ENCODE results near the gene PHACTR1. TPM values are rescaled to one million over a fixed set of nuclear protein-coding genes. Genes with fewer than 3 reads are reported as not detected.
"Not testable (repeated sequence)": the region's sequence is repeated elsewhere in the genome, so short reads cannot be mapped to it uniquely, and the experiment has no call there.

The PHACTR1 gene
- total RNA-seq, 1 donor from 2014 or later: 3.6 TPM

DNA sequence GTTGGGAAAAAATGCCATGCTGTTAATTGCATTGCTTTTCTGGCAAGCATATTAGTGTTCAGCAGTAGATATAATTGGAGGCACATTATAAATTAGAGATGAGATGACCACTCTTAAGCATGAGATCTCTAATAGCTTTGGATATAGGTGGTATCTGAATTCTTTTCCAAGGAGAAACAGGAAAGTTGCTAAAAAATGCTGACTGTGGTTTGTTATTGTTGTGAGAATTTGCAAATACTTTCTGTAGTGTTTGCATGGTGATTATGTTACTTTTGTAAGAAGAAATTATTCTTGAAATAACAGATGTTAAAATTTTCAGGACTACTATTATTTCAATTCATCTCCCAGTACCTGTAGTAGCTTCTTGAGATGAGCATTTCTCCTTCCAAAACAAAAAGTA, 386.6 kb downstream of the PHACTR1 start:
- no peak for DNase-seq (ENCODE audit: low spot score)

DNA sequence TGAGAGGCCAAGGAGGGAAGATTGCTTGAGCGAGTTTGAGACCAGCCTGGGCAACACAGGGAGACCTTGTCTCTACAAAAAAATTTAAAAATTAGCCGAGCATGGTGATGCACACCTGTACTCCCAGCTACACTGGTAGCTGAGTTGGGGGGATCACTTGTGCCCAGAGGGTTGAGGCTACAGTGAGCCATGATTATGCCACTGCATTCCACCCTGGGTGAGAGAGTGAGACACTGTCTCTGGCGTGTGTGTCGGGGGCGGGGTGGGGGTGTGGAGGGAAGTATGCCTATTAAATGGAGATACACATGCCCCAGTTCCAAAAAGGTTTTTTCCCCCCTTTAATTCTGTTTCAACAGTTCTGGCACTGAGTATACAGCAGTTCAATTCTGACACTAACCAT, 388.6 kb downstream of the PHACTR1 start:
- DNase-seq (ENCODE audit: low spot score): no peak

DNA sequence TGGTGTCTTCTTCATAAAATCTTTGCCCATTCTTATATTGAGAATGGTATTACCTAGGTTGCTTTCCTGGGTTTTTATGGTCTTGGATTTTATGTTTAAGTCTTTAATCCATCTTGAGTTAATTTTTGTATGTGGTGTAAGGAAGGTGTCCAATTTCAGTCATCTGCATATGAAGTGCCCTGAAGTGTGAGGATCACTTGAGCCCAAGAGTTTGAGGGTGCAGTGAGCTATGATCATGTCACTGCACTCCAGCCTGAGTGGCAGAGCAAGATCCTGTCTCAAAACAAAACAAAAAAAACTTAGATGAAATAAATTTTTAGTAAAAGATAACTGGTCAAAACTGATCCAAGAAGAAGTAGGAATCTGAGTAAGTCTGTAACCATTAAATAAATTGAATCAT, 396.4 kb downstream of the PHACTR1 start:
- no peak for DNase-seq (ENCODE audit: low spot score)

DNA sequence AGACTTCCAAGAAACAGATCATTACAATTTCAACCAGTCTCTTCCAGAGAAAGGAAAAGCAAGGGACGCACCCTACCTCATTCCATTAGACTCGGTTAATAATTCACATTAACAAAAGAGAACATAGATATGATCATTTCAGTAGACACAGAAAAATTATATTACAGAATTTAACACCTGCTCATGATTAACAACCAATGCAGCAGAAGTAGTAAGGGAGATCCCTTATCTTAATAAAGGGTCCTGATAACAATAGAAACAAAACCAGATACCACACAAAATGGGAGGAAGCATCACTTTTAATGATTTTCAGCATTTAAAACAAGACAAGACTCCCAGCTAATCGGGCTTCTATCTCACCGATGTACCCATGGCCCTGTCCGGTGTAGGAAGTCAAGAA, 396.8 kb downstream of the PHACTR1 start:
- DNase-seq (ENCODE audit: low spot score): no peak

DNA sequence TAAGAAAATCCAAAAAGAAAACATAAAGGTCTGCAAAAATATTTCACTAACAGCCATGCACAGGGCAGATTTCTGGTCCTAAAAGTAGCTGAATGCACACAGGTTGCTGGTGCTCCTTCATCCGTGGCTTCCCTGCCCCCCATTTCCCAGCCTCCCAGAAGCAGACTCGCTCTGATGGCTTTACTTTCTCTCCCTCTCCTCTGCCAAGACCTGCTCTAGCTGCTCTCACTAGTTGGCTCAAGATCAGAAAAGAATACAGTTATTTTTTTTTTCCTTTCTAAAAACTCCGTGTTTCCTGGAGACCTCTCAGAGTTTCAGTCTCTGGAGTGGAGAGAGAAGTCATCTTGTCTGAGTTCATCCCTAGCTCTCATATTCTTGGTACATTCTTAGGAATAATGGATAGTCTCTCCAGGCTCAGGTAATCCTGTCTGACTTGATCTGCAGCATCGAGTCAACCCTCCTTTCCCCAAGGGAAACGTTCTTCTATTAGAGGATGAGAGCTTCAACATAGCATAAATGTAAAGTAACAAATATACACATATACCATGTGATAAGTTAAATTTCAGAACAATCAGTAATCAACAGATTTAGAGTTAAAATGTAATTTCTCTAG, 397.5 kb downstream of the PHACTR1 start:
- peak; percentile 56 for DNase-seq (ENCODE audit: low spot score)

DNA sequence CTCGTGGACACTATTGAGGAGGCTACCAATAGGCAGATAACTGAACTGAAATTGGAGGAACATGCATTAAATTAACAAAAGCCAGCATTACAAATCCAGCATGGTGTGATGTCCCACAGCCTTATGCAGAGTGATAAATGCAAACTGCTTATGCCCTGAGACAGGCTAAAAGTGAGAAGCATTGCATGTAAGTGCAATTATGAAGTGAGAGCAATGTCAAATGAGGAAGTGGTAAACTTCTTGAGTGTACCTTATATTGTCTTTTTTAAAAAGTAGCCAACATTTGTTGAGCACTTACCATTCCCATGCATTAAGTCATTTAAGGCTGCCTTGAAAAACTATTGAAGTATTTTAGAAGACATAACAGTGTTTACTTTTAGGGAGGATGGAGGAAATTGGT, 399.6 kb downstream of the PHACTR1 start:
- DNase-seq (ENCODE audit: low spot score): no peak

DNA sequence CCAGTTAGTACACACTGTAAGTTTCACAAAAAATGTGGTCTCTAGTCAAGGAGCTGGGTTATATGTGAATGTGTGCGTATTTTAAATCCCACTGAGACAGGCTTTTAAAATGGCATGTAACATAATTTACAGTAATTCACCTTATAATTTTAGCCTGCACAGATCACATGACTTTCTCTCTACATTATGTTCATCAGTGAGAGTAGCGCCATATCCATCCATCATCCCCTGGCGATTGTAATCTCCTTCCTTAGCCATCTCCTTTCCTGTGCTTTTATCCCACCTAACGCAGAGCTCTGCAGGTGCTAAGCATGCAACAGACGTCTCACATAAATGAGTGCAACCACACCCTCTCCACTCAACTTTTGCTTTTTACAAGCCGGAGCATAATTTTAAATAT, 401.0 kb downstream of the PHACTR1 start:
- no peak for DNase-seq (ENCODE audit: low spot score)

DNA sequence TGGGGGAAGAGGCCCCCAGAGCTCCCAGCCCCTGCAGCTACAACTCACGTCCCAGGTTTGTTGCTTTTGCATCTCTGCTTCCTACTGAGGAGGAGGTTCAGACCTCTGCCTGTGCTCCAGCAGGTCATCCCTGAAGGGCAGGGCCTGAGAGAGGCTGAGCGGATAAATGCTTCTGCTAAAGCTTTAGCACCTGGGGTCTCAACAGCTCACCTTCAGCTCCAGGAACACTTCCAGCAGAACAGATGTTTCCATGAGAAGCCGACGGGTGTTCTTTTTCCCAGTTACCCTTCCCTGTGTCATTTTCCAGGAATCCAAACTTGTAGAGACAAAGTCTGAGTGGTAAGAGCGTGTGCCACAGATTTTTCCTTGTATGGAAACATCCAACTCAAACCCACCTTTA, 403.0 kb downstream of the PHACTR1 start:
- no peak for DNase-seq (ENCODE audit: low spot score)

DNA sequence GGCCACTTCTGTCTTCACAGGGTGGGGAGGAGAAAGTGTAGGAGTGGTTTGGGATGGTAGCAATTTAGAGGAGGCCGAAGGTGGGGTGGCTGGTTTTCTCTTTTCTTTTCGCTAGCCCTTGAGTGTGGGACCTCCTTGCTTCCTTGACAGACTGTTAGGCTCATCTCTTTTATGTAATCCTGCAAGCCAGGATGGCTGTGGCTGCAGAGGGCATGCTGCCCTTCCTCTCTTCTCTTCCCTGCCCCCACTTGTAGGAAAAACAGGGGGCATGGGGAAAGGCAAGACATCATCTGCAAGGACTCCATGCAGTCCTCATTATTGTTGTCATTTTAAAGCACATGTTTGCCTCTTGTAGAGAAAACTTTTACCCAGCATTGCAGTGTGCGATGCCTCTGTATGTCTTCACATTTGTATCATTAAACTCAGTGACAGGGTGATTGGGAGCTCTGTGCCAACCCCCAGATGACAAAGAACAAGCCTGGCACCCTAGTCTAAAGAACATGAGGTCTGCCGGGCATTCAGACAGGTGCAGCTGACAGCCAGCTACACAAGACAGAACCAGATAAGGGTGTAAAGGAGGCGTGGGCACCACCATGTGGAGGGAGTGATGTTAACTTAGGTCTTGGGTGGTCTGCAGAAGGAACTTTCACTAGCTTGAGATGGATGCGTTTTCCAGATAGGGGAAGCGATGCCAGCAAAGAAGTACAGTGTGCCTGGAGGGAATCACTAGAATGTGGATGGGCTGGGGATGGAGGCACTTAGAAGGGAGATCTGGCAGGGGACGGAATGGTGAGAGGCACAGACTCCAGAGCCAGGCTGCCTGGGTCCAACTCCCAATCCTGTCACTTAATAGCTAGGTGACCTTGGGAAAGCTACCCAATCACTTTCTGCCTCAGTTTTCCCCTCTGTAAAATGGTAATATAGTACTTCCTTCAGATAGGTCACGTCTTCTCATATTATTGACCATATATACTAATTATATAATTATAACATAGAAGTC, 404.2 kb downstream of the PHACTR1 start:
- DNase-seq (ENCODE audit: low spot score): no peak

DNA sequence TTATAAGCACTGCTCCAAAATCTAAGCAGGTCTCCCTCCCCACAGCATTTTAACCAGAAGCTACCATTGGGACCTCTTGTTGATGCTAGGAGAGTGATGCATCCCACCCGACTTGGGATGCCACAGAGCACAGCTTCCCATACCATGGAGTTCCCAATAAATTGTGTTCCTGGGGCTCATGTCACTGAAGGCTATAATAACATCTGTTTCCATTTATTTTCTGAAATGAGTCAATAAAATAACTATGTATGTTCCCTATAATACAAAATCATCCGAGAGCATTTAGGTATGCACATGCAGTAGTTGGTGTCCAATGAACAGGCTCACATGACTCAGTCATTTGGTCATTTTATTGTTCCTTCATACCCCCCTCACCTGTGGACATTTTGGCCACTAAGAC, 407.6 kb downstream of the PHACTR1 start:
- no peak for DNase-seq (ENCODE audit: low spot score)

DNA sequence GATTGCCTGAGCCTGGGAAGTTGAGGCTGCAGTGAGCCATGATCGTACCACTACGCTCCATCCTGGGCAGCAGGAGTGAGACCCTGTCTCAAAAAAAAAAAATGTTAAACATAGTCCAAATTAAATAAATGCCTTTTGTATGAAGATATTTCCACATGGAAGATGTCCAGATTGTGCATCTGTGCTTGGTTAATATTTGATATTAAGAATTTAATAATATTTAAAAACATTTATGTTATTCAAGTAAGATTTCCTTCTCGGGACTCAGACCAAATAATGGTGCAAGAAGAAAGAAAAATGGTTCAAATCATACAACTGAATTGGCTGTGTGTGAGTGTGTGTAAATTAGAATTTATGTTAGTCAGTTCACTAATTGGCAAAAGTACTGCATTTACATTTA, 409.3 kb downstream of the PHACTR1 start:
- DNase-seq (ENCODE audit: low spot score): no peak

DNA sequence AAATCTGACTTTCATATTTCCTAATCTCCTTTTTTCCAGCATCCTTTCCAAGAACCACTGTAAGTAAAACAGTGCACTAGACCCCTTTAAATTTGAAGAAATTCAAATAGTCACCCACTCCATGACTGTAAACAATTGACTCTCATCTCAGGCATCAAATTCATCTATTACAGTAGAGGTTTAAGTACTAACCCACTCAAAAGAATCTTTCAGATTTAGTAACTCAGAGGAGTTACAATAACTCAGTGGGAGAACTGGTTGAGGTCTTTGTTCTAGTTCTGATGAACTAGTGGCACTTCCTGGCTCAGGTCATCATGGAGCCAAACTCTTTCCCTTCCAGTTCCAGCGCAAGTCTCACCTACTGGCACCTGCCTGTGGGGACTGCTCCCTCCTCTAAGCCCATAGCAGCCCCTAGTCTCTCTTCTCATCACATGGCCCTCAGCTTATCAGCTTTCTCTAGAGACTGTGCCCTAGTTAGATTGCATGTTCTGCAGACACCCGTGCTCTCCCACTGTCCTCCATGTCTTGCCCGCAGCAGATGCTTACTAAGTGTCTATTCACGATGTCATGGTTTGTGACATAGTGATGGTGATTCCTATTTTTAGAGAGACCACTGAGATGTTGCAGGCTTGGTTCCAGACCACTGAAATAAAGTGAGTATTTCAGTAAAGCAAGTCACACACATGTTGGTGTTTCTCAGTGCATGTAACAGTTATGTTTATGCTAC, 415.5 kb downstream of the PHACTR1 start:
- DNase-seq (ENCODE audit: low spot score): no peak

DNA sequence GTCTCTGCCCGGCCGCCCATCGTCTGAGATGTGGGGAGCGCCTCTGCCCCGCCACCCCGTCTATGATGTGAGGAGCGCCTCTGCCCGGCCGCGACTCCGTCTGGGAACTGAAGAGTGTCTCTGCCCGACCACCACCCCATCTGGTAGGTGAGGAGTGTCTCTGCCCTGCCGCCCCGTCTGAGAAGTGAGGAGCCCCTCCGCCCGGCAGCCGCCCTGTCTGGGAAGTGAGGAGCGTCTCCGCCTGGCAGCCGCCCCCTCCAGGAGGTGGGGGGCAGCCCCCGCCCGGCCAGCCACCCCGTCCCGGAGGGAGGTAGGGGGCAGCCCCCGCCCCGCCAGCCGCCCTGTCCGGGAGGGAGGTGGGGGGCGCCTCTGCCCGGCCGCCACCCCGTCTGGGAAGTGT, 417.3 kb downstream of the PHACTR1 start:
- not testable (repeated sequence) for DNase-seq (ENCODE audit: low spot score)

DNA sequence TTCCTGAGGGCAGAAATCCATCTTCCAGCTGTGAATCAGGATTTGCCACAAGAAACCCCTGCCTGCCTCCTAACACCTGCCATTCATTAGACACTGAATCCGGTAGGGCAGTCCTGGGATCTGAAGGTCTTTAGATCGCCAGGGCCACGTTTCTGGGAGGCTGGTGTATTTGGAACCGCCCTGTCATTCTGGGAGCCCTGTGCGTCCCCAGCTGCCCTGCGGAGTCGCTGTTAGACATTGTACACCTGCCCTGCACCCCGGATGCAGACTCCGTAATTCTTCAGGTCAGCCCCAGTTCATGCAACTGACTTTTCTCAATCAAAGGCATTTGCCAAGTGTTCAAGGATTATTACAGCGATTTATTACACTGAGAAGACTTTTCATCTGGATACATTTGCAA, 418.6 kb downstream of the PHACTR1 start:
- no peak for DNase-seq (ENCODE audit: low spot score)

DNA sequence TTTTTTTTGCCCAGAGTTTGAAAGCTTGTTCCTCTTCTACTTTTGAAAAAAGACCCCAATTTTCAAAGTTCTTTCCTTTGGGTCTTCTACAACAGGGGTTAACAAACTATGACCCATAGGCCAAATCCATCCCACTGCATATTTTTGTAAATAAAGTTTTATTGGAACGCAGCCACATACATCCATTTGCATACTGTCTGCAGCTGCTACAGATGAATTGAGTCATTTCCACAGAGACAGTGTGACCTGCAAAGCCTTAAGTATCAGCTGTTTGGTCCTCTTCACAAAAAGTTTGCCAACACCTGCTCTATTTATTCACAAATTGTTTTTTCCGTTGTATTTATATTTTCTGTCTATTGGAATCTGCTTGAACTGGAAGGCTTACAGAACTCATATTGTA, 422.6 kb downstream of the PHACTR1 start:
- no peak for DNase-seq (ENCODE audit: low spot score)

DNA sequence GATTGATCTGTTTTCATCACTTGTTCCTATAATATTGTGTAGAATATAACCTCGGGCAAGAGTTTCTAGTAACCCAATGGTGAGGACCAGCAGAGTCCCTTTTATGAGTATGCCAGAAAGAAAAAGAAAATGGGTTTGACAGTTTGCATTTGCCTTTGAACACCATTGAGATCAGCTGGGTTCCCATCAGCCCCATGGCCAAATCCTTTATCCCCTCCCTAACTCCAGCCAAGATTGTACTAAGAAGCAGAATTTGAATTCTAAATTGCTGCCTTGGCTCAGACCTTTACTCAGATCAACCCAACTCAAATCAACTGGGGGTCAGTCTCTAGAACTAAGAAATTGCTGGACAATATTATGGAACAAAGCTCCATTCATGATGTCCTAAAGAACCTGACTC, 424.4 kb downstream of the PHACTR1 start:
- no peak for DNase-seq (ENCODE audit: low spot score)

DNA sequence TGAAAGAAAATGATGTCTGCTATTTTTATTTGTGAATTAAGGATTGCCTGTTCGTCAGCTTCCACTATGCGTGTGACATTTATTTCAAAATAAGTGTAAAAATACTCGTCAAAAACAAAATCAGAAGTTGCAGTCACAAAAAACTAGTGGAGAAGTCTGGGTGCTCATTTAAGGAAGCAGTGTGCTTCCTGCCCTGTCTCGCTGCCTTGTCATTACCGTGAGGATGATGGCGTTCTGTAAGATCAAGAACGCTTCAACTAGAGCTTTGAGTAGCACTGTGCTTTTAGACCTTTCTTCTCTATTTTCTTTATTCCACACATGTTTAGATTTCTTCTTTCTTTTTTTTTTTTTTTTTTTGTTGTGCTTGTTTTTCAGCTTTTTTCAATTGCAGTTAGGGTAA, 424.8 kb downstream of the PHACTR1 start:
- no peak for DNase-seq (ENCODE audit: low spot score)

DNA sequence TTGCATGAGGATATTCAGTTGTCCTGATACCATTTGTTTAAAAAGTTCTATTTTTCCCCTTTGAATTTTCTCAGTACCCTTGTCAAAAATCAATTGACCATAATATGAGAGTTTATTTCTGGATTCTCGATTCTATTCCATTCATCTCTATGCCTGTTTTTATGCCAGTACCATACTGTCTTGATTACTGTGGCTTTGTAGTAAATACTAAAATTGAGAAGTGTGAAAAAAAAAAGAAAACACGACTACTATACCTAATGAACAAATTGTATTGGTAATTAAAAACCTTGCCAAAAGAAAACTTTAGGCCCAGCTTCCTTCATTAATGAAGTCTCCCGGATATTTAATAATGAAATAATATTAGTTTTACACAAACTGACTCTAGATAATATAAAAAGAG, 426.0 kb downstream of the PHACTR1 start:
- no peak for DNase-seq (ENCODE audit: low spot score)

DNA sequence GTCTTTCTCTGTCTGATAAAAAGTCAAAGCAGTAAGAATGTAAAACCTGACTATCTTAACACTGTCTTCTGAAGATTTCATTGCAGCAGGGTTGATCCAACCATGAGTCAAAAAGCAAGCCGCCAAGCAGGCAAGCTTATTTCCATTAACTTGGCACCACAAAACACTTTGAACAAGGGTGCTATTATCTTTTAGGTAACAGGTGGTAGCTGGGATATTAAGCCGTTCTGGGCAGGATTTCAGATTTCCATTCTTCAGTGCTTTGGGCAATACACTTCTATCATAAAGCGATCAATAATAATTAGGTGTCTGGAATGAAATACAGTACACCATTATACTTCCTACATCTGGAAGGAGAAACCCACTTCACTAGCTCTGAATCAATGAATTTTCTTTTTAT, 429.9 kb downstream of the PHACTR1 start:
- no peak for DNase-seq (ENCODE audit: low spot score)

DNA sequence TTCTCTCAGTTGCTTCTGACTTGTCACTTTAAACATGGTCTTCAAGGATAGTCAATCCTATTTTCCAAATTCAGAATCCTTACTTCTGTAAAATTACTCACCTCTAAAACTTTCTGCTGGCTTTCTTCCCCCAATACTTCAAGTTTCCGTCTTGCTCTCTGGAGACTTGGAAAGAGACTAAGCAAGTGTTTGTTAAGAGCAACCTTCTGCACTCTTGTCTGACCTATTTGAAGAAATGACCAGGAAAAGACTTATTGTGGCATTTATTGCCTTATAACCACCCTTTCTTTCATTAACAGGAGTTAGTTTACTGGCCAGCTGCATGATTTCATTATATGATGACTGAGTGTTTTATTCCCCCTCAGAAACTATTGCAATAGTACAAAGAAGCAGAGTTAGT, 430.8 kb downstream of the PHACTR1 start:
- DNase-seq (ENCODE audit: low spot score): no peak

DNA sequence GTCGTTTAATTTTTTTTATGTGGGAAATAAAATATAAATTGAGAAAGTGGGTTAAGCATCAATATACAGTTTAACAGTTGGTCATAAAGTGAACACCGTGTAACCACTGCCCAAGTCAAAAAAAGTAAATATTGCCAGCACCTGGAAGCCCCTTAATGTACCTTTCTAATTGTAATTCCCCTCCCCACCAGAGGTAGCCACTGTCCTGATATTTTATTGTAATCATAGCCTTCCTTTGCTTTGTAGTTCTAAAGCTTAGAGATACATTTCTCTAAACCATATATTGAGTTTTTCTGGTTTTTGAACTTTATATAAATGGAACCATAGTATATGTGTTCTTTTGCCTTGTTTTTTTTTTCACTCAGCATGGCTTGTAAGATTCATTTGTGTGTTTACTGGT, 431.2 kb downstream of the PHACTR1 start:
- DNase-seq (ENCODE audit: low spot score): no peak

DNA sequence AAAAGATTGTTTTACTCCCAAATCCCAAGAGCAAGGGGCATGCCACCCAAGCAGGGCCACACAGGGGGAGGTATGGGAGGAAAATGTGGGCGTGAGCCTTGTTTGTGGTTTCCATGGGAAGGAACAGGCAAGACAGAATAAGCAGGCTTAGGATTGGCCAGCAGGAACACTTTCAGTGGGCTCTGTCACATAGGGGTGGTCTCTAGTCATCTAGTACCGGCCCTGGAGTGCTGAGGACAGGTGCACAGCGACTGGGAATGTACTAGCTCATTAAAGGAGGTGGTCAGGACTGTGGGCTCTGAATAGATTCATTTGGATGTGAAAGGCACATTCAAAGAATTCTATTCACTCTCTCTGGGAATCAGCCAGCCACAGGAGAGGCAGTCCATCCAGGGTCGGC, 436.2 kb downstream of the PHACTR1 start:
- DNase-seq (ENCODE audit: low spot score): no peak

DNA sequence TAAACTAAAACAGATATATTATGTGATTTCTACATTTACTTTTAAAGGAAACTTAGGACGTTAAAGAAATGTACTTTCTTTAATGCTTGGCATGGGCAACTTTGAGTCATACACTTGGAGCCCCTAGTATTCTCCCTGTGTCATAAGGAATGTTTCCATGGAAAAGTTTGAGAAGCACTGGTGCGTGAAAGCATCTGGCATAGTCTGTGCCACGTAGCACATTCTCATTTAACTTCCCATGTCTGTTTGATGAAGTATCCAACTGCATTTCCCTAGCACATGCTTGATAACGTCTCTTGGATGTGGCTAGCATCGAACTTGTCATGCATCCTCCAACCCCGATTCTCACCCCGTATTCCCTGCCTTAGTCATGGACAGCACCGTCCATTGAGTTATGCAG, 439.8 kb downstream of the PHACTR1 start:
- no peak for DNase-seq (ENCODE audit: low spot score)
